Esophagus squamous epithelium (tissue), 5 donors: ENCODE measurements around the gene DRC3. TPM values are rescaled to one million over a fixed set of nuclear protein-coding genes. Genes with fewer than 3 reads are reported as not detected.

Source experiments
- DNase-seq: peaks from one replicate; lab custom pipeline; 2025; lab: John Stamatoyannopoulos, UW
- H3K27ac ChIP-seq, 4 donors: fragments of 200-600 bp; sonication (generic); one replicate each; pipeline ENCODE4 v1.5.1; 2016 to 2019; ENCODE audit warnings: mild to moderate bottlenecking in 1 of 4
- H3K27me3 ChIP-seq, 4 donors: fragments of 200-600 bp; sonication (generic); 1 replicate in 3 of 4; 2 replicates in 1 of 4; pipeline versions ENCODE4 v1.5.1 to v1.6.0; 2017 to 2021; ENCODE audit warnings: antibody characterized with exemption in 1 of 4
- H3K36me3 ChIP-seq, 3 donors: fragments of 200-600 bp; sonication (generic); one replicate each; pipeline ENCODE4 v1.5.1; 2016 to 2019
- H3K4me1 ChIP-seq, 3 donors: fragments of 200-600 bp; sonication (generic); one replicate each; pipeline ENCODE4 v1.5.1; 2017 to 2019
- H3K4me3 ChIP-seq, 4 donors: fragments of 200-600 bp; sonication (generic); 1 replicate in 3 of 4; 2 replicates in 1 of 4; pipeline ENCODE4 v1.5.1; 2016 to 2019; ENCODE audit warnings: mild to moderate bottlenecking in 2 of 4, moderate library complexity in 1 of 4
- H3K9me3 ChIP-seq, 3 donors: fragments of 200-600 bp; sonication (generic); one replicate each; pipeline ENCODE4 v1.5.1; 2016 to 2019
- POLR2A ChIP-seq, 4 donors: fragments of 450-650 bp; IDR thresholded peaks; one replicate each; pipeline ENCODE4 v1.6.1; 2017; ENCODE audit warnings: antibody characterized with exemption in 4 of 4, mild to moderate bottlenecking in 4 of 4, moderate library complexity in 3 of 4
- WGBS, 2 donors: methylation state at CpG; one replicate each; pipeline ENCODE4 v1.1.5; 2018; 5-methylcytosine and 5-hydroxymethylcytosine counted together
- intact Hi-C: fragments of 100-400 bp; cut with DNase I; formaldehyde crosslinking; loops from one replicate; pipeline ENCODE4 v1.15.0; 2022
- total RNA-seq, 4 donors: library from RNA; depleted of rRNA; stranded (reverse); fragments of >200 nt; gene quantifications; one replicate each; pipeline ENCODE4 v1.1.0, GENCODE V29; 2016
- TF ChIP-seq, protein P1 (sequence below), 6 experiments: fragments of 450-650 bp in 4 of 6; fragments of 200-600 bp in 2 of 6; sonication (generic) in 2 of 6; IDR thresholded peaks; one replicate each; pipeline ENCODE4 v1.5.1; 2016 to 2019; ENCODE audit warnings: antibody characterized with exemption in 6 of 6, mild to moderate bottlenecking in 4 of 6, moderate library complexity in 4 of 6
- donor health status: DM: yes; HTN: yes; CAD: no.

DRC3 gene
- total RNA-seq, 4 donors from 2014 or later: 0.11 to 2.5 (median 1.3) TPM

DNA sequence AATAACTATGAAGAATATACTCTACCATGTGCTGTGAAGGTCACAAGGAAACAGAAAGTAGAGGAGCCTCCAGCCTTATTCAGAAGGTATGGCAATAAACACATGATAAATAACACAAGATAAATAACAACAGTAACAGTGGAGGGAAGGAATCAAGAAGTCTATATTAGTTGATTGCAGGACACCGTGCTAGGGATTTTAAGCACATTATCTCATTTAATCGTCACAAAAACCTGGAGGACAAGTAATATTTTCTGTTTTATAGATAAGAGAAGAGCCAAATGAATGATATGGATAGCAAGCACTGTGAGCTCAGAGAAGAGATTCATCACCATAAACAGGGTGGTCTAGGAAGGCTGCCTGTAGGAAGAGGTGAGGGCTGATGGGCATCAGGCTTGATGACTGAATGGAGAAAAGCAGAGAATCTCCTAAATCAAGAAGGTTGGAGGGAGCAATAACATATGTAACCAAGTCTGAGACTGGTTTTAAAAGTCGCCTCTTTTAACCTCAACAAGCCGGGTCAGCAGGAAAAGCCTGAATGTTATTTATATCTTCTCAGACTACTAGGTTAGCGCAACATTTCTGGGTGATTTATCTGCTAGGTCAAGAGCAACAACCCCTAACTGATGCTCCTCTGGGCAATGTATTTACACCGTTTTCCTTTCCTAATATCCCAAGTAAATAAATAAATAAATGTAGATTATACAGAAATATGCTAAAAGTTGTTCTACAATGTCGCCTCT is 8.8 kb upstream of the DRC3 start:
- peaks cover 0 to 6% (median 0%) of the 10 kb centered on the region in 3 donors for H3K36me3 ChIP-seq
- no peaks in the 10 kb centered on the region for H3K27me3 ChIP-seq
- peaks cover 13 to 86% (median 20%) of the 10 kb centered on the region in 3 donors for H3K4me1 ChIP-seq
- intact Hi-C loops: no loop called here
- no peaks in the 10 kb centered on the region for H3K9me3 ChIP-seq
- no peak for TF ChIP-seq POLR2A (IDR thresholded peaks at IDR 0.05)
- TF ChIP-seq, protein P1, sequence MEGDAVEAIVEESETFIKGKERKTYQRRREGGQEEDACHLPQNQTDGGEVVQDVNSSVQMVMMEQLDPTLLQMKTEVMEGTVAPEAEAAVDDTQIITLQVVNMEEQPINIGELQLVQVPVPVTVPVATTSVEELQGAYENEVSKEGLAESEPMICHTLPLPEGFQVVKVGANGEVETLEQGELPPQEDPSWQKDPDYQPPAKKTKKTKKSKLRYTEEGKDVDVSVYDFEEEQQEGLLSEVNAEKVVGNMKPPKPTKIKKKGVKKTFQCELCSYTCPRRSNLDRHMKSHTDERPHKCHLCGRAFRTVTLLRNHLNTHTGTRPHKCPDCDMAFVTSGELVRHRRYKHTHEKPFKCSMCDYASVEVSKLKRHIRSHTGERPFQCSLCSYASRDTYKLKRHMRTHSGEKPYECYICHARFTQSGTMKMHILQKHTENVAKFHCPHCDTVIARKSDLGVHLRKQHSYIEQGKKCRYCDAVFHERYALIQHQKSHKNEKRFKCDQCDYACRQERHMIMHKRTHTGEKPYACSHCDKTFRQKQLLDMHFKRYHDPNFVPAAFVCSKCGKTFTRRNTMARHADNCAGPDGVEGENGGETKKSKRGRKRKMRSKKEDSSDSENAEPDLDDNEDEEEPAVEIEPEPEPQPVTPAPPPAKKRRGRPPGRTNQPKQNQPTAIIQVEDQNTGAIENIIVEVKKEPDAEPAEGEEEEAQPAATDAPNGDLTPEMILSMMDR (IDR thresholded peaks at IDR 0.05): no peak
- WGBS, 2 donors: 76 to 79% methylated on average over 7 of the region's 7 CpGs
- DNase-seq: no peak
- H3K4me3 ChIP-seq: no peak overlapping the region
- H3K27ac ChIP-seq: peak overlapping the region in 2 of 4 donors; percentile 28 to 34

DNA sequence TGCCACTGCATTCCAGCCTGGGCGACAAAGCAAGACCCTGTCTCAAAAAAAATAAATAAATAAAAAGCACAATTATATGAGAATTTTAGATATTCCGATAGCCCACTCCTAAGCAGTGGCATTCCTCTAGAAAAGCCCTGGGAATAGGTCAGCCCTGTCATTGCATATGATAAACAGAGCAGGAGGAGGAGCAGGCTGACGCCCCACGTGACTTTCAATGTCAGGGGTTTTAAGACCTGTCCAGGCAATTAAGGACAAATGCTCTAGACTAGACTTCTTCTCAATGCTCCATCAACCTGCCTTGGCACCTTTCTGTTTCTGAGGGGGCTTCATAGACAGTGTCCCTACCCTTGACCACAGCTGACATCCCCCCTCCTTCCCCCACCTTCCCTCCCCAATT is 8.0 kb upstream of the DRC3 start:
- Histone ChIP-seq H3K9me3 (no peaks in the 10 kb centered on the region), H3K27ac (peak overlapping the region in 1 of 4 donors; percentile 5), H3K4me1 (peaks cover 7 to 86% (median 13%) of the 10 kb centered on the region in 3 donors), H3K36me3 (peaks cover 0 to 6% (median 0%) of the 10 kb centered on the region in 3 donors), H3K4me3 (no peak overlapping the region), H3K27me3 (no peaks in the 10 kb centered on the region)
- TF ChIP-seq, protein P1 (IDR thresholded peaks at IDR 0.05): no peak
- TF ChIP-seq POLR2A (IDR thresholded peaks at IDR 0.05): no peak
- 76 to 95% methylated on average over 4 of the region's 4 CpGs for WGBS, 2 donors
- intact Hi-C loops: no loop called here
- no peak for DNase-seq

DNA sequence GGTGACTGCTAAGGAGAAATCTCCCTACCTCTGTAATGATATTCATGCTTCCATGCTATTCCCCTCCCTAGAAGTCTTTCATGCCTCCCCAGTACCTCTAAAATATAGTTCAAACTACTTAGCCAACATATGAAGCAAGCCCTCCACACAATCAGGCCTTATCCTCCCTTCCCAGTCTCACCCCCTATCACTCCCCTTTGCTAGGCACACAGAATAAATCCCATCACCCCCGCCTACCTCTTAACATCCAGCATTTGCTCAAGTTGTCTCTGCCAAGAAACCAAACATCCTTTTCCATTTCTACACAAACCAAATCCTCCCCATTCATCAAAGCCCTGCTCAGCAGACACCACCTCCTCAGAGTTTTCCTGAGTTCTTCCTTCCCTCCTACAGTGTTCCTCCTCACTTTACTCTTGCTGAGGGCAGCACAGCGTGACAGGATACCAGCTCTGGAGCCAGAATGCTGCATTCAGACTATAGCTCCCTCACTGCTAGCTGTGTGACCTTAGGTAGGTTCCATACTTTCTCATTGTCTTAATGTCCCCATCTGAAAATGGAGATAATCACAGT is 7.4 kb upstream of the DRC3 start:
- no peak for DNase-seq
- no peak for TF ChIP-seq POLR2A (IDR thresholded peaks at IDR 0.05)
- TF ChIP-seq, protein P1 (IDR thresholded peaks at IDR 0.05): no peak
- H3K4me3 ChIP-seq: no peak overlapping the region
- H3K27me3 ChIP-seq: no peaks in the 10 kb centered on the region
- H3K4me1 ChIP-seq: peaks cover 2 to 86% (median 14%) of the 10 kb centered on the region in 3 donors
- intact Hi-C loops: no loop called here
- H3K36me3 ChIP-seq: peaks cover 0 to 6% (median 0%) of the 10 kb centered on the region in 3 donors
- no peaks in the 10 kb centered on the region for H3K9me3 ChIP-seq
- H3K27ac ChIP-seq: peak overlapping the region in 1 of 4 donors; percentile 5
- 59 to 79% methylated on average over 2 of the region's 2 CpGs for WGBS, 2 donors

DNA sequence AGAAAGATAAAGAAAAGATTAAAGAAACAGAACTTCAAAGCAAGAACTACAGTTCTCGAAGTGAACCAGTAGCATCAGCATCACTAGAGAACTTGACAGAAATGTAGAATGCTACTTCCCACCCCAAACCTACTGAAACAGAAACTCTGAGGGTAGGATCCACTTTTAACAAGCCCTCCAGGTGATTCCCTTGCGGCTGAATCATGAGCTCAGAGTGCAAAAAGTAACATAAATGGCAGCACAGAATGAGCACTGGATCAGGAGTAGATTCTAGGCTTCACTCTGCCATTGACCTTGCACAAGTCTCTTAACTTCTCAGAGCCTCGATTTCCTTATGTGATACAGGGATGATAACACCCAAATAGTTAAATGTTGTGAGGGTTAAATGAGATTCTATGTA is 6.3 kb upstream of the DRC3 start:
- TF ChIP-seq, protein P1 (IDR thresholded peaks at IDR 0.05): no peak
- no peak for TF ChIP-seq POLR2A (IDR thresholded peaks at IDR 0.05)
- H3K4me3 ChIP-seq: no peak overlapping the region
- peaks cover 0 to 6% (median 0%) of the 10 kb centered on the region in 3 donors for H3K36me3 ChIP-seq
- intact Hi-C loops: no loop called here
- WGBS, 2 donors: 72 to 85% methylated on average over 3 of the region's 3 CpGs
- no peaks in the 10 kb centered on the region for H3K9me3 ChIP-seq
- H3K4me1 ChIP-seq: peaks cover 9 to 91% (median 20%) of the 10 kb centered on the region in 3 donors
- no peaks in the 10 kb centered on the region for H3K27me3 ChIP-seq
- H3K27ac ChIP-seq: no peak overlapping the region
- DNase-seq: no peak
